HFF-Myc (cell line): Measurements from ENCODE around the gene CXCR6.

Experiments used
- DNase-seq: peaks from one replicate; pipeline ENCODE4 v3.0.0-alpha.2; 2011; ENCODE audit warnings: low read depth; ENCODE audit errors: extremely low read depth
- H3K4me3 ChIP-seq: replicated peaks from 2 replicates; pipeline ENCODE4 v1.5.1; 2011; ENCODE audit warnings: low read depth, mild to moderate bottlenecking, control low read depth, low read length
- TF ChIP-seq, protein P1 (sequence below): IDR thresholded peaks from 2 replicates; pipeline ENCODE4 v1.5.1; 2012; ENCODE audit warnings: mild to moderate bottlenecking, low read depth, low read length, control low read depth; ENCODE audit errors: missing control alignments

The CXCR6 gene

DNA sequence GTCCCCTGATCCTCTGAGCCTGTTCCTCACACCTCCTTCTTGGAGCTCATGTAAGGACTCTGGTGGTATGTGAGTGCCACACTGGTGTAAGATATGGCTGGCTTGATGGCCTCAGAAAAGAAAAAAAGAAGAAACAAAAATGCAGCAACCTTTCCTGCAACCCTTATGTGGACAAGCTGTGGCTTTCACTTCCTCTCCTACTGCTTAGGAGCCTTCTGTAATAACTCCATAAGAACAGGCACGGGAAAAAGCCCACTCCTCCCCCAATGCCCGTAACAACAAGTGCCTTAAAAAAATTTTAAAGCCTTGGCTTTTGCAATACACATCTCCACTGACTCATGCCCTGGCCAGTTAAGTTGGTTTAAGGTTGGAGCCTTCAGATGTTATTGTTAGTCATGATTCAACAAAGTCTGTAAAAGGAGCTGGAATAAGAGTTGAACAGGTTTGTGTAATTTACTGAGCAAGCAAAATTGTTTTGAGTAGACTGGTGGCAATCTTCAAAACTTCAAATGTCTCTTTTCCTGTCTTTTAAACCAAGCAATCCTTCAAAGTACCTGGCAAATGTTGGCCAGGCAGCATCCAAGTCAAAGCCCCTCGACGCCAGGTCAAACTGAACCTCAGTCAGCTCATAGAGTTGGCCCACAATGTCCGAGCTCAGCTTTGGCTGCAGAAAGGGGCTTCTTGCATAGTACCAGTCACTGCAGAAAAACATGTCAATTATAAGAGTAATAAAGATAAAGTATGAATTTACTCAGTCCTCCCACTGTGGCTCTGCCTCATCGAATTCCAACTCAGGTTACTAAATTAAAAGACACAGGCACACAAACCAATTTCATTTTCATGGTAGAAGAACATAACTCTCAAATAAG lies 29.5 kb downstream of the CXCR6 start:
- no peak for DNase-seq
- no peak overlapping the region for H3K4me3 ChIP-seq
- TF ChIP-seq, protein P1, sequence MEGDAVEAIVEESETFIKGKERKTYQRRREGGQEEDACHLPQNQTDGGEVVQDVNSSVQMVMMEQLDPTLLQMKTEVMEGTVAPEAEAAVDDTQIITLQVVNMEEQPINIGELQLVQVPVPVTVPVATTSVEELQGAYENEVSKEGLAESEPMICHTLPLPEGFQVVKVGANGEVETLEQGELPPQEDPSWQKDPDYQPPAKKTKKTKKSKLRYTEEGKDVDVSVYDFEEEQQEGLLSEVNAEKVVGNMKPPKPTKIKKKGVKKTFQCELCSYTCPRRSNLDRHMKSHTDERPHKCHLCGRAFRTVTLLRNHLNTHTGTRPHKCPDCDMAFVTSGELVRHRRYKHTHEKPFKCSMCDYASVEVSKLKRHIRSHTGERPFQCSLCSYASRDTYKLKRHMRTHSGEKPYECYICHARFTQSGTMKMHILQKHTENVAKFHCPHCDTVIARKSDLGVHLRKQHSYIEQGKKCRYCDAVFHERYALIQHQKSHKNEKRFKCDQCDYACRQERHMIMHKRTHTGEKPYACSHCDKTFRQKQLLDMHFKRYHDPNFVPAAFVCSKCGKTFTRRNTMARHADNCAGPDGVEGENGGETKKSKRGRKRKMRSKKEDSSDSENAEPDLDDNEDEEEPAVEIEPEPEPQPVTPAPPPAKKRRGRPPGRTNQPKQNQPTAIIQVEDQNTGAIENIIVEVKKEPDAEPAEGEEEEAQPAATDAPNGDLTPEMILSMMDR, result no peak

GRCh38 chr3:45974686-45975085 lies 31.4 kb downstream of the CXCR6 start:
- no peak overlapping the region for H3K4me3 ChIP-seq
- TF ChIP-seq, protein P1, result no peak

DNA sequence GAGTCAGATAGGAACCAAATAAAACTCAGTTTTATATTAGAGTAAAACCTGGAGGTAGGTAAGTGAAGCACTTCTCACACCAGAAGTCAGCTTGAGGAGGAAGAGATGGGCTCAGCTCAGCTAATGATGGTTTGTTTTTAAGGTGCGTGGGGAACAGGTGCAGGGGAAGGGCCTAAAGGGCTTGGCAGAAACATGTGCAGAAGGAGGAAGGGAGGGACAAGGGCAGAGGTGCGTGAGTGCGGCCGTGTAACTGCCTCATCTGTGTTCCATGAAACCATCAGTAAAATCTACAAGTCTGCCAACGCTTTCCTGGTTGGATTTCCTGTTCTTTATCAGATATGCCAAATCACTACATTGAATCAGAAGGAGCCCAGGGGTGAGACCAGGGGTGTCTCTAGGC lies 32.4 kb downstream of the CXCR6 start:
- TF ChIP-seq, protein P1, result no peak

More at GRCh38 chr3:45974686-45975085, 31.4 kb downstream of the CXCR6 start:
- no peak for DNase-seq

GRCh38 chr3:45976191-45977091 lies 33.2 kb downstream of the CXCR6 start:
- no peak for DNase-seq
- no peak overlapping the region for H3K4me3 ChIP-seq
- TF ChIP-seq, protein P1, result no peak

More for the DNA sequence above, 32.4 kb downstream of the CXCR6 start:
- no peak overlapping the region for H3K4me3 ChIP-seq
- no peak for DNase-seq

DNA sequence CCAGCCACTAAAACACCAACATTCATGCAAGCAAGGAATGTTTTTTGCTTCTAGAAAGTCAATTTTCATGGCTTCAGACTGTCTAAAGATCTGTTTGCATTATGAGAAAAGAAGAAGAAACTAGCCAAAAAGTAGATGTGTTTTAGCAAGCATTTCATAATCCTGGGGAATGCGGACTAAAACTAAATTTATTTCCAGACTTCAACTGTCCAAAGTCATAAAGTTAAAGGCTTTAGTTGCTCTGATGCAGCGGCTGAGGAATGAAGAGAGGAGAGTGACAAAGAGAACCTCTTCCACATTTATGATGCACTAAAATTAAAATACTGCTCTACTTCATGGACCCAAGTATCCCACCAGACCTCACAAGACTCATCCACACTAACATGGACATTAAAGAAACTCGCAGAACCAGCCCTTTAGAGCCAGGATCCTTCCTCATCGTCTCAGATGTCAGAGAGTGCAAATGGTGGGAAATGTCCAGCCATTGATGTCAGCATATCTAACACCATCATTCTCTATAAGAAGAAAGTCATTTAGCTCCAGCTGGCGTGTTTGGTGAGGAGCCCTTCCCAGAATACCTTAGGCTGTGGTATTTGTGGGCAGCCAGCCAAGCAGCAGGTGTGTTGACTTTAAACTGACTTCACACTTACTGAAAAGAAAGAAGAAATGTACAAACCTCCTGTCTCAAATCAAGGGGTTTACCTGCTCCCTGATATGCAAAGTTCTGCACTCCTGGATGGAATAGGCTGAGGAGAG lies 34.9 kb downstream of the CXCR6 start:
- H3K4me3 ChIP-seq, result no peak overlapping the region
- DNase-seq, result no peak
- TF ChIP-seq, protein P1, result no peak

GRCh38 chr3:45979378-45979777 lies 36.1 kb downstream of the CXCR6 start:
- DNase-seq, result no peak
- H3K4me3 ChIP-seq, result no peak overlapping the region
- TF ChIP-seq, protein P1, result no peak
